IMR-90 (cell line): Measurements from ENCODE around the gene MPC1. TPM values are rescaled to one million over a fixed set of nuclear protein-coding genes. Genes with fewer than 3 reads are reported as not detected.

Experiments
- ATAC-seq: fragments of 200-7000 bp; cut with Tn5 transposase; 2 replicates; pipeline ENCODE4 v1.9.1; 2020; ENCODE audit warnings: low read depth, mild to moderate bottlenecking, moderate library complexity
- BruUV-seq: library from RNA; stranded (reverse); fragments of 400-500 nt; replicated peaks from 2 replicates; lab custom pipeline; 2021; lab: Mats Ljungman, UMichigan
- CTCF ChIA-PET: fragments of 300-600 bp; formaldehyde crosslinking; extraction: SDS; loops from one replicate; lab custom pipeline; 2021; ENCODE audit warnings: antibody characterized with exemption; lab: Yijun Ruan, JAX
- POLR2A ChIA-PET: fragments of 300-600 bp; sonication (Branson Sonifier 250); formaldehyde crosslinking; loops from one replicate; lab custom pipeline; 2022; ENCODE audit warnings: antibody characterized with exemption; ENCODE audit not compliant: unreplicated experiment; lab: Charles Lee
- DNase-seq: peaks from one replicate; pipeline ENCODE4 v3.0.0; 2013
- H2AFZ ChIP-seq: replicated peaks from 2 replicates; pipeline ENCODE3; 2013; ENCODE audit warnings: low read length, mild to moderate bottlenecking; ENCODE audit not compliant: poor library complexity
- H2AK5ac ChIP-seq: 2 replicates; pipeline ENCODE4 v1.6.1; 2013; ENCODE audit warnings: low read depth, low read length, inconsistent platforms
- H2AK9ac ChIP-seq: replicated peaks from 2 replicates; pipeline ENCODE3; 2013; ENCODE audit warnings: mild to moderate bottlenecking, low read depth, low read length, moderate library complexity; ENCODE audit not compliant: poor library complexity
- H2BK120ac ChIP-seq: 2 replicates; pipeline ENCODE4 v1.6.1; 2013; ENCODE audit warnings: low read depth, low read length, inconsistent platforms
- H2BK15ac ChIP-seq: 3 replicates; pipeline ENCODE4 v1.6.1; 2013; ENCODE audit warnings: low read depth, low read length, inconsistent platforms
- H2BK20ac ChIP-seq: 2 replicates; pipeline ENCODE4 v1.6.1; 2013; ENCODE audit warnings: low read depth, mild to moderate bottlenecking, inconsistent platforms, low read length, moderate library complexity
- H2BK5ac ChIP-seq: 2 replicates; pipeline ENCODE4 v1.6.1; 2013; ENCODE audit warnings: mild to moderate bottlenecking, low read depth, low read length, inconsistent platforms; ENCODE audit not compliant: poor library complexity, severe bottlenecking
- H3K14ac ChIP-seq: replicated peaks from 2 replicates; pipeline ENCODE4 v1.6.1; 2013; ENCODE audit warnings: low read depth, low read length, inconsistent platforms
- H3K18ac ChIP-seq: 2 replicates; pipeline ENCODE4 v1.6.1; 2013; ENCODE audit warnings: low read depth, low read length, control low read depth
- H3K23ac ChIP-seq: 2 replicates; pipeline ENCODE4 v1.6.1; 2013; ENCODE audit warnings: low read depth, low read length, inconsistent platforms
- H3K27ac ChIP-seq: 2 replicates; pipeline ENCODE4 v1.5.1; 2013; ENCODE audit warnings: mild to moderate bottlenecking, control low read depth, low read length; ENCODE audit not compliant: insufficient read depth
- H3K27me3 ChIP-seq: 2 replicates; pipeline ENCODE4 v1.6.1; 2013; ENCODE audit warnings: low read length; ENCODE audit not compliant: control insufficient read depth, insufficient read depth
- H3K36me3 ChIP-seq: 2 replicates; pipeline ENCODE4 v1.6.1; 2013; ENCODE audit warnings: low read length, mixed read lengths; ENCODE audit not compliant: control insufficient read depth, insufficient read depth
- H3K4ac ChIP-seq: 2 replicates; pipeline ENCODE4 v1.6.1; 2013; ENCODE audit warnings: low read depth, low read length, inconsistent platforms
- H3K4me1 ChIP-seq: 2 replicates; pipeline ENCODE4 v1.6.1; 2013; ENCODE audit warnings: low read length, mixed read lengths; ENCODE audit not compliant: control insufficient read depth, insufficient read depth
- H3K4me2 ChIP-seq: 2 replicates; pipeline ENCODE4 v1.6.1; 2013; ENCODE audit warnings: low read depth, mild to moderate bottlenecking, control low read depth, low read length, moderate library complexity
- H3K4me3 ChIP-seq: 2 replicates; pipeline ENCODE4 v1.5.1; 2013; ENCODE audit warnings: low read depth, mild to moderate bottlenecking, control low read depth, low read length, moderate library complexity; ENCODE audit not compliant: insufficient read depth
- H3K56ac ChIP-seq: 2 replicates; pipeline ENCODE4 v1.6.1; 2013; ENCODE audit warnings: low read length, inconsistent platforms; ENCODE audit not compliant: insufficient read depth; ENCODE audit errors: extremely low read depth
- H3K79me1 ChIP-seq, 2 experiments: 2 replicates each; pipeline ENCODE4 v1.6.1; 2013; ENCODE audit warnings: low read length in 2 of 2, inconsistent platforms in 1 of 2, low read depth in 1 of 2
- H3K9ac ChIP-seq: 2 replicates; pipeline ENCODE4 v1.6.1; 2013; ENCODE audit warnings: low read depth, low read length, control low read depth
- H3K9me1 ChIP-seq: 2 replicates; pipeline ENCODE4 v1.6.1; 2013; ENCODE audit warnings: low read length, inconsistent platforms; ENCODE audit not compliant: insufficient read depth
- H3K9me3 ChIP-seq: 2 replicates; pipeline ENCODE4 v1.6.1; 2013; ENCODE audit warnings: low read length; ENCODE audit not compliant: control insufficient read depth, insufficient read depth
- H4K20me1 ChIP-seq: 2 replicates; pipeline ENCODE4 v1.6.1; 2013; ENCODE audit warnings: low read length, inconsistent platforms; ENCODE audit not compliant: insufficient read depth
- H4K5ac ChIP-seq: 2 replicates; pipeline ENCODE4 v1.6.1; 2013; ENCODE audit warnings: mild to moderate bottlenecking, low read depth, low read length, control low read depth
- H4K8ac ChIP-seq, 2 experiments: 2 replicates each; pipeline ENCODE4 v1.6.1; 2013; ENCODE audit warnings: low read depth in 2 of 2, low read length in 2 of 2, control low read depth in 1 of 2, inconsistent platforms in 1 of 2
- H4K91ac ChIP-seq: 2 replicates; pipeline ENCODE4 v1.6.1; 2013; ENCODE audit warnings: low read depth, low read length, inconsistent platforms; ENCODE audit not compliant: insufficient read depth
- BHLHE40 ChIP-seq: fragments of 150-350 bp; IDR thresholded peaks from 2 replicates; pipeline ENCODE4 v1.6.1; 2016; ENCODE audit warnings: mild to moderate bottlenecking, low read depth, low read length
- CEBPB ChIP-seq: IDR thresholded peaks from 2 replicates; pipeline ENCODE4 v1.6.1; 2012; ENCODE audit warnings: low read depth, low read length, improper control_type of control experiment
- CHD1 ChIP-seq: IDR thresholded peaks from 2 replicates; pipeline ENCODE4 v1.6.1; 2012; ENCODE audit warnings: low read depth, low read length, improper control_type of control experiment
- FOS ChIP-seq: fragments of 150-350 bp; IDR thresholded peaks from 2 replicates; pipeline ENCODE4 v1.6.1; 2016; ENCODE audit warnings: low read depth, low read length
- MAFK ChIP-seq: IDR thresholded peaks from 2 replicates; pipeline ENCODE4 v1.6.1; 2012; ENCODE audit warnings: low read depth, low read length, improper control_type of control experiment
- MAZ ChIP-seq: IDR thresholded peaks from 2 replicates; pipeline ENCODE4 v1.6.1; 2012; ENCODE audit warnings: low read depth, mild to moderate bottlenecking, low read length, improper control_type of control experiment, moderate library complexity, borderline replicate concordance
- MXI1 ChIP-seq: IDR thresholded peaks from 2 replicates; pipeline ENCODE4 v1.6.1; 2012; ENCODE audit warnings: low read depth, mild to moderate bottlenecking, low read length, moderate library complexity, borderline replicate concordance
- NFE2L2 ChIP-seq: fragments of 150-350 bp; IDR thresholded peaks from 2 replicates; pipeline ENCODE4 v1.6.1; 2016; ENCODE audit warnings: low read depth, mild to moderate bottlenecking, low read length
- POLR2A ChIP-seq: IDR thresholded peaks from 2 replicates; pipeline ENCODE4 v1.6.1; 2012; ENCODE audit warnings: mild to moderate bottlenecking, low read depth, low read length
- RAD21 ChIP-seq: IDR thresholded peaks from 2 replicates; pipeline ENCODE4 v1.6.1; 2012; ENCODE audit warnings: low read length, improper control_type of control experiment
- RCOR1 ChIP-seq: IDR thresholded peaks from 2 replicates; pipeline ENCODE4 v1.6.1; 2012; ENCODE audit warnings: mild to moderate bottlenecking, low read length, improper control_type of control experiment; ENCODE audit not compliant: insufficient replicate concordance
- RFX5 ChIP-seq: IDR thresholded peaks from 2 replicates; pipeline ENCODE4 v1.8.0; 2012; ENCODE audit warnings: low read depth, mild to moderate bottlenecking, low read length, moderate library complexity
- SMC3 ChIP-seq: fragments of 150-350 bp; IDR thresholded peaks from 2 replicates; pipeline ENCODE4 v1.6.1; 2016; ENCODE audit warnings: low read depth, mild to moderate bottlenecking, antibody characterized with exemption, low read length, moderate library complexity
- WGBS, 2 experiments: methylation state at CpG; one replicate each; pipeline versions ENCODE4 v1.1.5 to v1.1.7; 2013; ENCODE audit warnings: missing lambda C conversion rate in 2 of 2; ENCODE audit not compliant: insufficient read length in 1 of 2; ENCODE audit errors: extremely low coverage in 2 of 2; 5-methylcytosine and 5-hydroxymethylcytosine counted together
- dilution Hi-C: fragments of 300-500 bp; cut with HindIII; formaldehyde crosslinking; loops from one replicate; pipeline ENCODE4 v1.14.3; 2018; ENCODE audit warnings: low sequenced_read_pairs; ENCODE audit not compliant: unreplicated experiment
- in situ Hi-C: fragments of 300-500 bp; cut with MboI; formaldehyde crosslinking; loops from 3 replicates; pipeline ENCODE4 v1.14.3; 2019; ENCODE audit warnings: low sequenced_read_pairs, inconsistent platforms, mixed read lengths
- intact Hi-C: fragments of 100-400 bp; cut with micrococcal nuclease; formaldehyde crosslinking; loops from 2 replicates; pipeline ENCODE4 v1.10.0; 2022
- polyA plus RNA-seq, 3 experiments: library from polyadenylated mRNA; depleted of rRNA; stranded (reverse); fragments of >200 nt; gene quantifications; 2 replicates each; pipeline ENCODE4 v1.2.3, GENCODE V29; 2012; ENCODE audit warnings: low replicate concordance in 1 of 3
- total RNA-seq: library from RNA; depleted of rRNA; stranded (reverse); fragments of >200 nt; gene quantifications from 2 replicates; pipeline ENCODE4 v1.2.3, GENCODE V29; 2012
- TF ChIP-seq, protein P1 (sequence below): conservative IDR thresholded peaks from 2 replicates; pipeline ENCODE4 v1.5.1; 2012; ENCODE audit warnings: mild to moderate bottlenecking, low read depth, low read length, improper control_type of control experiment
- TF ChIP-seq, protein P2 (sequence below): fragments of 150-350 bp; IDR thresholded peaks from 2 replicates; pipeline ENCODE4 v1.6.1; 2017; ENCODE audit warnings: mild to moderate bottlenecking, antibody characterized with exemption, low read length, low read depth
- TF ChIP-seq, protein P3 (sequence below): fragments of 150-350 bp; IDR thresholded peaks from 2 replicates; pipeline ENCODE4 v1.6.1; 2016; ENCODE audit warnings: low read depth, mild to moderate bottlenecking, low read length, moderate library complexity, borderline replicate concordance

Gene MPC1
- total and polyA plus RNA-seq, 2 of the 4 experiments (the other 2 are of a cell fraction) = 10.9 to 12.0 TPM

DNA sequence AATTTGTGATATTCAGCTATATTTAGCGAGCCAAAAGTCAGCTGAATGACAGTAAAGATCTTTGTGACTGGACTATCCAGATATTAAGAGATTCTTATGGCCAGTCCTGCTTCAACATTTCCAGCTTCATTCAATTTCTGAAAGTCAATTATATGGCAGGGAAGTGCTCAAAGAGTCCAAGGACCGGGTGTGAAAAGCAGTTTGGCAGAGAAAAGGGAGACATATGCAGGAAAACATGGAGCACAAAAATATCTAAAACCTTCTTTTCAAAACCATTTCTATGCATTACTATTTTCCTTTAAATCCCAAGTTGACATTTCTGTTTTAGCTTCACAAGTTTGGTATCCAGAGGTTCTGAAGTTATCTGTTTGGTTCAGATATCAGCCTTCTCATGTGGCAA lies 5.0 kb downstream of the MPC1 start:
- Histone ChIP-seq H2BK5ac (no peak overlapping the region), H3K9ac (no peak overlapping the region), H2BK120ac (no peak overlapping the region), H3K9me1 (no peaks in the 10 kb centered on the region), H2AK5ac (no peak overlapping the region), H3K27me3 (no peaks in the 10 kb centered on the region), H3K27ac (no peak overlapping the region), H3K23ac (no peak overlapping the region), H4K8ac (no peak overlapping the region), H4K91ac (no peak overlapping the region), H4K5ac (no peak overlapping the region), H3K14ac (no peak overlapping the region), H3K4me2 (no peak overlapping the region), H3K56ac (no peak overlapping the region), H3K4me3 (no peak overlapping the region), H2BK15ac (no peak overlapping the region), H2AFZ (no peak overlapping the region), H3K9me3 (no peaks in the 10 kb centered on the region), H3K4ac (no peak overlapping the region), H4K20me1 (no peaks in the 10 kb centered on the region), H3K79me1 (peaks cover 0 to 5% of the 10 kb centered on the region in 2 experiments; a peak in 2 of 4 replicates), H2BK20ac (no peak overlapping the region), H3K4me1 (no peaks in the 10 kb centered on the region), H3K36me3 (no peaks in the 10 kb centered on the region), H3K18ac (no peak overlapping the region), H2AK9ac (no peak overlapping the region)
- ChIA-PET POLR2A (no interaction called here), CTCF (interaction anchor here (1.4 kb wide), 1 partner anchor 46 kb away, joined by 4 read pairs; no protein-coding TSS in a partner anchor)
- WGBS, 2 experiments = no CpG with 5 or more reads among the region's 2 CpGs
- dilution Hi-C loops = no loop called here
- no peak for ATAC-seq
- TF ChIP-seq FOS (no peak), CEBPB (no peak), BHLHE40 (no peak), RAD21 (no peak), RCOR1 (no peak), NFE2L2 (no peak), MXI1 (no peak), SMC3 (no peak), RFX5 (no peak), CHD1 (no peak), POLR2A (no peak), MAFK (no peak), MAZ (no peak)
- TF ChIP-seq, protein P1, sequence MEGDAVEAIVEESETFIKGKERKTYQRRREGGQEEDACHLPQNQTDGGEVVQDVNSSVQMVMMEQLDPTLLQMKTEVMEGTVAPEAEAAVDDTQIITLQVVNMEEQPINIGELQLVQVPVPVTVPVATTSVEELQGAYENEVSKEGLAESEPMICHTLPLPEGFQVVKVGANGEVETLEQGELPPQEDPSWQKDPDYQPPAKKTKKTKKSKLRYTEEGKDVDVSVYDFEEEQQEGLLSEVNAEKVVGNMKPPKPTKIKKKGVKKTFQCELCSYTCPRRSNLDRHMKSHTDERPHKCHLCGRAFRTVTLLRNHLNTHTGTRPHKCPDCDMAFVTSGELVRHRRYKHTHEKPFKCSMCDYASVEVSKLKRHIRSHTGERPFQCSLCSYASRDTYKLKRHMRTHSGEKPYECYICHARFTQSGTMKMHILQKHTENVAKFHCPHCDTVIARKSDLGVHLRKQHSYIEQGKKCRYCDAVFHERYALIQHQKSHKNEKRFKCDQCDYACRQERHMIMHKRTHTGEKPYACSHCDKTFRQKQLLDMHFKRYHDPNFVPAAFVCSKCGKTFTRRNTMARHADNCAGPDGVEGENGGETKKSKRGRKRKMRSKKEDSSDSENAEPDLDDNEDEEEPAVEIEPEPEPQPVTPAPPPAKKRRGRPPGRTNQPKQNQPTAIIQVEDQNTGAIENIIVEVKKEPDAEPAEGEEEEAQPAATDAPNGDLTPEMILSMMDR = no peak
- TF ChIP-seq, protein P2, sequence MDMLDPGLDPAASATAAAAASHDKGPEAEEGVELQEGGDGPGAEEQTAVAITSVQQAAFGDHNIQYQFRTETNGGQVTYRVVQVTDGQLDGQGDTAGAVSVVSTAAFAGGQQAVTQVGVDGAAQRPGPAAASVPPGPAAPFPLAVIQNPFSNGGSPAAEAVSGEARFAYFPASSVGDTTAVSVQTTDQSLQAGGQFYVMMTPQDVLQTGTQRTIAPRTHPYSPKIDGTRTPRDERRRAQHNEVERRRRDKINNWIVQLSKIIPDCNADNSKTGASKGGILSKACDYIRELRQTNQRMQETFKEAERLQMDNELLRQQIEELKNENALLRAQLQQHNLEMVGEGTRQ = no peak
- TF ChIP-seq, protein P3, sequence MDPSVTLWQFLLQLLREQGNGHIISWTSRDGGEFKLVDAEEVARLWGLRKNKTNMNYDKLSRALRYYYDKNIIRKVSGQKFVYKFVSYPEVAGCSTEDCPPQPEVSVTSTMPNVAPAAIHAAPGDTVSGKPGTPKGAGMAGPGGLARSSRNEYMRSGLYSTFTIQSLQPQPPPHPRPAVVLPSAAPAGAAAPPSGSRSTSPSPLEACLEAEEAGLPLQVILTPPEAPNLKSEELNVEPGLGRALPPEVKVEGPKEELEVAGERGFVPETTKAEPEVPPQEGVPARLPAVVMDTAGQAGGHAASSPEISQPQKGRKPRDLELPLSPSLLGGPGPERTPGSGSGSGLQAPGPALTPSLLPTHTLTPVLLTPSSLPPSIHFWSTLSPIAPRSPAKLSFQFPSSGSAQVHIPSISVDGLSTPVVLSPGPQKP = no peak
- in situ Hi-C loops = no loop called here
- intact Hi-C loops = no loop called here
- no peak for DNase-seq
- BruUV-seq = no TSS peak
